ENCODE results near the gene DNAJB8.

DNA sequence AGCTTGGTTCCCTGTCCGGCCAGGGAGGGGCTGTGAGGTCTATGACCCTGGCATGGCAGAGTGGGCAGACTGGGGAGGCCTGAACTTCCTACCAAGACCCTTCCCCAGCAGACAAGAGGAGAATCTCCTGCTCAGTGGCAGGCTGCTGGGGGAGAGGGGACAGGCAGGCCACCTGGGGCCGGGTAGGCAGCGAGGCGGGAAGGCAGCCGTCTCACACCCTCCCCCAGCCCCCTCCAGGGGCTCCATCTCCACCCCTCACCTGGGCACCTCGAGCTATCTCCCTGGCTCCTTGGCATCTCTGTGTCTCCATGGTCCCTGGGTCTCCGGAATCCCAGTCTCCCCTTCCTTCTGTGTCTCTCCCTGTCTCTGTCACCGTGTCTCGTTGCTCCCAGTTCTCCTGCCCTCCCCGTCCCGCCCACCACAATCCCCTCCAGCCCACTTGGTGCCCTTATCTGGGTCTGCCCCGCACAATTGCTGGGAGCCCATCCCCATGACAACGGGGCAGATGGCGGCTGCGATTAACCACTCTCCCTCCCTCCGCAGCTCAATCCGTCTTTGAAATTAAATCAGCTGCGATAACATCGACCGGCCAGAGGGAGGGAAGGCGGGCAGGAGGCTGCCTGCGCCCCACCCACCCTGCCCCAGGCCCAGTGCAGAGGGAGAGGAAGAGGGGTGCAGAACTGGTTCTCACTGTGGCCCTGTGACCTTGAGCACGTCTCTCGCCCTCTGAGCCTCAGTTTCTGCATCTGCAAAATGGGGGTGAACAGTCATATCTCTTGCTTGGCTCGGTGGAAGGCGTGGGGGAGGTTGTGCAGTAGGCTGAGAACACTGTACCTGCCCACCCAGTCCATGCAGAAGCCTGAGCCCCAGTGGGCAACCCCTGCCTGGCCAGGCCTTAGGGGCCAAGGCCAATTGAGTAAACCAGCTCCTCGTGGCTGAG is 9.6 kb downstream of the DNAJB8 start:
- no peak for TF ChIP-seq CTCF (IDR thresholded peaks at IDR 0.05)
- no peak for TF ChIP-seq EP300 (IDR thresholded peaks at IDR 0.05)
